Tibial nerve (tissue), 4 donors: ENCODE measurements around the gene OPTC. TPM values are rescaled to one million over a fixed set of nuclear protein-coding genes. Genes with fewer than 3 reads are reported as not detected.
A peak's percentile ranks its signal among the peaks of the same experiment; 100 is the strongest.

Source experiments
- DNase-seq, 2 donors: peaks; one replicate each; pipeline ENCODE4 v3.0.0-alpha.2; 2019; ENCODE audit warnings: low spot score in 2 of 2
- H3K27ac ChIP-seq, 4 donors: fragments of 200-600 bp; sonication (generic) in 3 of 4; one replicate each; pipeline ENCODE4 v1.5.1; 2017 to 2019; ENCODE audit warnings: mild to moderate bottlenecking in 1 of 4
- H3K27me3 ChIP-seq, 2 donors: fragments of 200-600 bp; sonication (generic) in 1 of 2; one replicate each; pipeline versions ENCODE4 v1.5.1 to v1.6.0; 2017 to 2019
- H3K36me3 ChIP-seq, 3 donors: fragments of 200-600 bp; sonication (generic); one replicate each; pipeline ENCODE4 v1.5.1; 2018 to 2019
- H3K4me1 ChIP-seq, 4 donors: fragments of 200-600 bp; sonication (generic) in 3 of 4; one replicate each; pipeline ENCODE4 v1.5.1; 2017 to 2019
- H3K4me3 ChIP-seq, 4 donors: fragments of 200-600 bp; sonication (generic) in 3 of 4; one replicate each; pipeline ENCODE4 v1.5.1; 2017 to 2019; ENCODE audit warnings: mild to moderate bottlenecking in 1 of 4, moderate library complexity in 1 of 4
- H3K9me3 ChIP-seq, 4 donors: fragments of 200-600 bp; sonication (generic) in 3 of 4; one replicate each; pipeline ENCODE4 v1.5.1; 2017 to 2019
- CTCF ChIP-seq, 5 experiments: fragments of 200-600 bp in 3 of 5; fragments of 450-650 bp in 2 of 5; sonication (generic) in 3 of 5; IDR thresholded peaks; one replicate each; pipeline ENCODE4 v1.5.1; 2016 to 2019; ENCODE audit warnings: antibody characterized with exemption in 5 of 5, mild to moderate bottlenecking in 3 of 5, moderate library complexity in 2 of 5
- EP300 ChIP-seq, 2 donors: sonication (generic); formaldehyde crosslinking; IDR thresholded peaks; one replicate each; pipeline ENCODE4 v1.6.1; 2017; ENCODE audit warnings: antibody characterized with exemption in 2 of 2, mild to moderate bottlenecking in 1 of 2
- POLR2A ChIP-seq, 2 donors: fragments of 450-650 bp; IDR thresholded peaks; one replicate each; pipeline ENCODE4 v1.6.1; 2017; ENCODE audit warnings: antibody characterized with exemption in 2 of 2, mild to moderate bottlenecking in 2 of 2, moderate library complexity in 2 of 2
- WGBS, 2 donors: methylation state at CpG; one replicate each; pipeline ENCODE4 v1.1.5; 2018; 5-methylcytosine and 5-hydroxymethylcytosine counted together
- total RNA-seq, 4 donors: library from RNA; depleted of rRNA; stranded (reverse); fragments of >200 nt; gene quantifications; one replicate each; pipeline ENCODE4 v1.1.0, GENCODE V29; 2016

Gene OPTC
- total RNA-seq, 4 donors from 2014 or later: not detected

DNA sequence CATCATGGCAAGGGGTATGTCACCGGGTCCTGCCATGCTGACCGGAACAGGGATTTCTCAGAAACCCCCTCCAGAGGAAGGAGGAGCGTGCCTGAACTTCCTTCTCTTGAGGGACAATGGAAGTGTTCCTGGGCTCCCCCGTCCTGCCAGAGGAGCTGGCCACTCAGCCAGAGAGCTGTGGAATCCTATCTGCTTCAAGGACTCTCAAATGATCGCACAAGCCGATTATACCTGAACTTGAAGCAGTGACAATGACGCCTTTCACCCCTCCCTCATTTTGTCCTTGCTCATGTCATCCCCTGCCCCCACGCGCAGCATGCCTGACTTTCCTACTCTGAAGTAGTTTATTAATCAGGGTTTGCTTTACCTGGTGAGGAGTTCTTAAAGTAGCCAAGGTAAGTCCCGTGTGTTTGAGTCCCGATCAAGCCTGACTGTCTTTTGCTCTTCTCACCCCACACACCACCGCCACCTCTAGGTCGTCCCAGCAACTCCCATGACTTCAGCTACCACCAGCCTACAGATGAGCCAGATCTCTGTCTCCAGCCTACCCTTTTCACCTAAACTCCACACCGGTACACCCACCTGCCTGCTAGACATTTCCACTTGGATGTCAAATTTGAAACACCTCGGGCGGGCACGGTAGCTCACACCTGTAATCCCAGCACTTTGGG, 43.3 kb upstream of the OPTC start:
- H3K27me3 ChIP-seq: no peaks in the 10 kb centered on the region
- no peak for DNase-seq
- 75 to 87% methylated on average over 17 of the region's 17 CpGs for WGBS, 2 donors
- H3K4me3 ChIP-seq: no peak overlapping the region
- peak overlapping the region in 3 of 4 donors; percentile 14 to 87 (median 73) for H3K27ac ChIP-seq
- TF ChIP-seq CTCF (IDR thresholded peaks at IDR 0.05) (no peak), EP300 (IDR thresholded peaks at IDR 0.05) (no peak), POLR2A (IDR thresholded peaks at IDR 0.05) (no peak)
- H3K4me1 ChIP-seq: peaks cover 0 to 70% (median 26%) of the 10 kb centered on the region in 4 donors
- H3K36me3 ChIP-seq: no peaks in the 10 kb centered on the region
- peaks cover 0 to 7% (median 0%) of the 10 kb centered on the region in 4 donors for H3K9me3 ChIP-seq

GRCh38 chr1:203451836-203452784, 41.8 kb upstream of the OPTC start:
- no peak overlapping the region for H3K4me3 ChIP-seq
- H3K36me3 ChIP-seq: no peaks in the 10 kb centered on the region
- H3K4me1 ChIP-seq: peaks cover 0 to 75% (median 26%) of the 10 kb centered on the region in 4 donors
- peak overlapping the region in 2 of 4 donors; percentile 70 to 73 for H3K27ac ChIP-seq
- WGBS, 2 donors: 50 to 64% methylated on average over 2 of the region's 2 CpGs
- peak in 1 of 2 donors; percentile 66 for DNase-seq
- peak in 1 of 2 donors; percentile 59 for TF ChIP-seq EP300 (IDR thresholded peaks at IDR 0.05)
- no peak for TF ChIP-seq CTCF (IDR thresholded peaks at IDR 0.05)
- no peaks in the 10 kb centered on the region for H3K27me3 ChIP-seq
- H3K9me3 ChIP-seq: no peaks in the 10 kb centered on the region

GRCh38 chr1:203453016-203453415, 40.9 kb upstream of the OPTC start:
- Histone ChIP-seq H3K27ac (peak overlapping the region in 2 of 4 donors; percentile 65 to 70), H3K4me3 (no peak overlapping the region), H3K27me3 (no peaks in the 10 kb centered on the region), H3K9me3 (no peaks in the 10 kb centered on the region), H3K36me3 (no peaks in the 10 kb centered on the region), H3K4me1 (peaks cover 0 to 68% (median 23%) of the 10 kb centered on the region in 4 donors)
- 82 to 87% methylated on average over 5 of the region's 5 CpGs for WGBS, 2 donors
- DNase-seq: no peak
- TF ChIP-seq CTCF (IDR thresholded peaks at IDR 0.05) (no peak), EP300 (IDR thresholded peaks at IDR 0.05) (no peak), POLR2A (IDR thresholded peaks at IDR 0.05) (no peak)

DNA sequence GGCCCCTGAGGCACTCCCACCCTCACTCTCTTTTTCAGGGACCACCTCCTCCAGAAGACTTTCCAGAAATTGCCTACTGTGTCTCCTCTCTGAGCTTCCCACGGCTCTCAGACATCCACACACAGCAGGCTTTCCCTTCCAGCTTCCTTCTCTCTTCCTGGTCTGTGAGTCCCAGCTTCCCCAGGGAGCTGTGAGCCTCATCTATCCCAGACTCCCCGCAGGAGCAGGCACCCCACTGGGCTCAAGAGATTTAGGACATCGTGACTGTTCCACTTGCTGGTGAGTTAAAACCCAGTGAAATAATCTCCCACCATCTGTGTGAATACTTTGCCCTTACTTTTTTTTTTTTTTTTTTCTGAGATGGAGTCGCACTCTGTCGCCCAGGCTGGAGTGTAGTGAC, 40.3 kb upstream of the OPTC start:
- Histone ChIP-seq H3K27me3 (no peaks in the 10 kb centered on the region), H3K4me3 (no peak overlapping the region), H3K4me1 (peaks cover 0 to 62% (median 17%) of the 10 kb centered on the region in 4 donors), H3K36me3 (no peaks in the 10 kb centered on the region), H3K9me3 (no peaks in the 10 kb centered on the region), H3K27ac (peak overlapping the region in 2 of 4 donors; percentile 65 to 70)
- no peak for DNase-seq
- no peak for TF ChIP-seq CTCF (IDR thresholded peaks at IDR 0.05)
- TF ChIP-seq EP300 (IDR thresholded peaks at IDR 0.05): no peak
- TF ChIP-seq POLR2A (IDR thresholded peaks at IDR 0.05): no peak
- WGBS, 2 donors: 71 to 73% methylated on average over 5 of the region's 5 CpGs
